Measurements from ENCODE around the gene FKBP3.

Gene FKBP3

GRCh38 chr14:45065956-45066355 lies 68.3 kb downstream of the FKBP3 start:
- no peak for FAIRE-seq

More at GRCh38 chr14:45065956-45066355, 68.3 kb downstream of the FKBP3 start:
- DNase-seq (ENCODE audit: insufficient read length, low spot score): no peak

Measured in HTR-8/SVneo (cell line).